Measurements from ENCODE around the gene DNAAF5. TPM values are rescaled to one million over a fixed set of nuclear protein-coding genes. Genes with fewer than 3 reads are reported as not detected.

The DNAAF5 gene
- total and polyA plus RNA-seq, 9 of the 15 experiments (the other 6 are each of a cell fraction or from before 2014, with no cell fraction given) = 3.1 to 69.7 (median 19.1) TPM

GRCh38 chr7:831596-832166, 105.2 kb downstream of the DNAAF5 start (continued):
- TF ChIP-seq ADNP (tag; IDR thresholded peaks at IDR 0.05) (peak; percentile 71; the same call in 1 of the 2 replicates), ETV5 (CRISPR knock-in tag; IDR thresholded peaks at IDR 0.05; ENCODE audit: low read depth) (no peak), ATF1 (CRISPR knock-in tag; IDR thresholded peaks at IDR 0.05) (no peak), ATF1 (tag; IDR thresholded peaks at IDR 0.05) (0 out of 2 replicates have a peak, but pooled peaks have one; percentile 28), FOXK2 (conservative IDR thresholded peaks at IDR 0.05 in 1 of 2, IDR thresholded peaks at IDR 0.05 in 1 of 2; ENCODE audit: low read depth in 2 of 2) (no peak), PTBP1 (IDR thresholded peaks at IDR 0.05; ENCODE audit: low read depth, low read length) (no peak), USF1 (CRISPR knock-in tag; IDR thresholded peaks at IDR 0.05) (no peak), ZNF449 (CRISPR knock-in tag; IDR thresholded peaks at IDR 0.05) (no peak), NCOR1 (IDR thresholded peaks at IDR 0.05) (peak; percentile 46; the same call in 1 of the 2 replicates), THRB (CRISPR knock-in tag; conservative IDR thresholded peaks at IDR 0.05) (no peak), SP2 (IDR thresholded peaks at IDR 0.05; ENCODE audit: extremely low read depth, low read depth, low read length, poor library complexity, severe bottlenecking) (no peak), JUN (IDR thresholded peaks at IDR 0.05; ENCODE audit: borderline replicate concordance, low read depth, low read length) (peak; percentile 96), JUN (CRISPR knock-in tag; IDR thresholded peaks at IDR 0.05; ENCODE audit: borderline replicate concordance) (no peak), TBL1XR1 (IDR thresholded peaks at IDR 0.05; ENCODE audit: low read length in 2 of 2) (peak in 1 of 2 experiments; percentile 36; a peak in 1 of 4 replicates), DEAF1 (CRISPR knock-in tag; IDR thresholded peaks at IDR 0.05) (no peak), TAF15 (IDR thresholded peaks at IDR 0.05; ENCODE audit: low read depth, low read length) (no peak), NBN (IDR thresholded peaks at IDR 0.05; ENCODE audit: low read depth) (0 out of 2 replicates have a peak, but pooled peaks have one; percentile 55), MTA3 (IDR thresholded peaks at IDR 0.05; ENCODE audit: borderline replicate concordance) (no peak), ZNF655 (CRISPR knock-in tag; IDR thresholded peaks at IDR 0.05) (no peak), CHD2 (IDR thresholded peaks at IDR 0.05; ENCODE audit: low read depth, low read length) (no peak), ZNF764 (CRISPR knock-in tag; IDR thresholded peaks at IDR 0.05; ENCODE audit: low read depth) (no peak), MEIS2 (IDR thresholded peaks at IDR 0.05; ENCODE audit: partially characterized antibody) (peak; percentile 99)

Measured in K562 (cell line).